ENCODE results near the gene SEMA4B. TPM values are rescaled to one million over a fixed set of nuclear protein-coding genes. Genes with fewer than 3 reads are reported as not detected.
A peak's percentile ranks its signal among the peaks of the same experiment; 100 is the strongest.

The SEMA4B gene
- total RNA-seq, 4 donors from 2014 or later: 115 to 193 (median 134) TPM

DNA sequence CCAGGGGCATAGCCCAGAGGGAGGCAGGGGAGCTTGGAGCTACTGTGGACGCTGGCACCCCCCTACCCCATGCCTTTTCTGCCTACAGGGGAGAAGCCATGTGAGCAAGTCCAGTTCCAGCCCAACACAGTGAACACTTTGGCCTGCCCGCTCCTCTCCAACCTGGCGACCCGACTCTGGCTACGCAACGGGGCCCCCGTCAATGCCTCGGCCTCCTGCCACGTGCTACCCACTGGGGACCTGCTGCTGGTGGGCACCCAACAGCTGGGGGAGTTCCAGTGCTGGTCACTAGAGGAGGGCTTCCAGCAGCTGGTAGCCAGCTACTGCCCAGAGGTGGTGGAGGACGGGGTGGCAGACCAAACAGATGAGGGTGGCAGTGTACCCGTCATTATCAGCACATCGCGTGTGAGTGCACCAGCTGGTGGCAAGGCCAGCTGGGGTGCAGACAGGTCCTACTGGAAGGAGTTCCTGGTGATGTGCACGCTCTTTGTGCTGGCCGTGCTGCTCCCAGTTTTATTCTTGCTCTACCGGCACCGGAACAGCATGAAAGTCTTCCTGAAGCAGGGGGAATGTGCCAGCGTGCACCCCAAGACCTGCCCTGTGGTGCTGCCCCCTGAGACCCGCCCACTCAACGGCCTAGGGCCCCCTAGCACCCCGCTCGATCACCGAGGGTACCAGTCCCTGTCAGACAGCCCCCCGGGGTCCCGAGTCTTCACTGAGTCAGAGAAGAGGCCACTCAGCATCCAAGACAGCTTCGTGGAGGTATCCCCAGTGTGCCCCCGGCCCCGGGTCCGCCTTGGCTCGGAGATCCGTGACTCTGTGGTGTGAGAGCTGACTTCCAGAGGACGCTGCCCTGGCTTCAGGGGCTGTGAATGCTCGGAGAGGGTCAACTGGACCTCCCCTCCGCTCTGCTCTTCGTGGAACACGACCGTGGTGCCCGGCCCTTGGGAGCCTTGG, 27.0 kb downstream of the SEMA4B start:
- TF ChIP-seq POLR2A (IDR thresholded peaks at IDR 0.05) (no peak), EP300 (IDR thresholded peaks at IDR 0.05; ENCODE audit: low read depth) (no peak), POLR2AphosphoS5 (IDR thresholded peaks at IDR 0.05) (no peak)
- TF ChIP-seq, protein P1, sequence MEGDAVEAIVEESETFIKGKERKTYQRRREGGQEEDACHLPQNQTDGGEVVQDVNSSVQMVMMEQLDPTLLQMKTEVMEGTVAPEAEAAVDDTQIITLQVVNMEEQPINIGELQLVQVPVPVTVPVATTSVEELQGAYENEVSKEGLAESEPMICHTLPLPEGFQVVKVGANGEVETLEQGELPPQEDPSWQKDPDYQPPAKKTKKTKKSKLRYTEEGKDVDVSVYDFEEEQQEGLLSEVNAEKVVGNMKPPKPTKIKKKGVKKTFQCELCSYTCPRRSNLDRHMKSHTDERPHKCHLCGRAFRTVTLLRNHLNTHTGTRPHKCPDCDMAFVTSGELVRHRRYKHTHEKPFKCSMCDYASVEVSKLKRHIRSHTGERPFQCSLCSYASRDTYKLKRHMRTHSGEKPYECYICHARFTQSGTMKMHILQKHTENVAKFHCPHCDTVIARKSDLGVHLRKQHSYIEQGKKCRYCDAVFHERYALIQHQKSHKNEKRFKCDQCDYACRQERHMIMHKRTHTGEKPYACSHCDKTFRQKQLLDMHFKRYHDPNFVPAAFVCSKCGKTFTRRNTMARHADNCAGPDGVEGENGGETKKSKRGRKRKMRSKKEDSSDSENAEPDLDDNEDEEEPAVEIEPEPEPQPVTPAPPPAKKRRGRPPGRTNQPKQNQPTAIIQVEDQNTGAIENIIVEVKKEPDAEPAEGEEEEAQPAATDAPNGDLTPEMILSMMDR (IDR thresholded peaks at IDR 0.05): no peak
- peaks cover 0 to 53% (median 13%) of the 10 kb centered on the region in 4 donors for H3K36me3 ChIP-seq
- no peaks in the 10 kb centered on the region for H3K27me3 ChIP-seq
- no peak for DNase-seq
- no peak overlapping the region for H3K4me3 ChIP-seq
- H3K9me3 ChIP-seq: no peaks in the 10 kb centered on the region
- H3K27ac ChIP-seq: peak overlapping the region in 3 of 4 donors; percentile 90 to 97 (median 95)
- H3K4me1 ChIP-seq: peaks cover 23 to 43% (median 36%) of the 10 kb centered on the region in 4 donors
- WGBS, 2 donors (ENCODE audit: low coverage in 1 of 2): 86% methylated on average over 32 of the region's 38 CpGs; no CpG with 5 or more reads in 1 of the 2 donors
- in situ Hi-C loops (cut with MboI; ENCODE audit: low pct_ligation_motif_present in 1 of 4, low pct_unique_long_range_greater_than_20kb in 1 of 4, low sequenced_read_pairs in 3 of 4) (no loop called here), intact Hi-C loops (cut with DNase I; ENCODE audit: low total_unique reads) (loop anchor here (10.0 kb wide), 1 partner anchor 473 kb away; the partner anchor contains the start of gene MESP1)

DNA sequence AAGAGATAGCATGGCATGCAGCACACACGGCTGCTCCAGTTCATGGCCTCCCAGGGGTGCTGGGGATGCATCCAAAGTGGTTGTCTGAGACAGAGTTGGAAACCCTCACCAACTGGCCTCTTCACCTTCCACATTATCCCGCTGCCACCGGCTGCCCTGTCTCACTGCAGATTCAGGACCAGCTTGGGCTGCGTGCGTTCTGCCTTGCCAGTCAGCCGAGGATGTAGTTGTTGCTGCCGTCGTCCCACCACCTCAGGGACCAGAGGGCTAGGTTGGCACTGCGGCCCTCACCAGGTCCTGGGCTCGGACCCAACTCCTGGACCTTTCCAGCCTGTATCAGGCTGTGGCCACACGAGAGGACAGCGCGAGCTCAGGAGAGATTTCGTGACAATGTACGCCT, 27.8 kb downstream of the SEMA4B start:
- intact Hi-C loops (cut with DNase I; ENCODE audit: low total_unique reads) (loop anchor here (10.0 kb wide), 1 partner anchor 474 kb away; the partner anchor contains the start of gene MESP1), in situ Hi-C loops (cut with MboI; ENCODE audit: low pct_ligation_motif_present in 1 of 4, low pct_unique_long_range_greater_than_20kb in 1 of 4, low sequenced_read_pairs in 3 of 4) (no loop called here)
- DNase-seq: no peak
- Histone ChIP-seq H3K27ac (peak overlapping the region in 3 of 4 donors; percentile 90 to 97 (median 95)), H3K4me3 (no peak overlapping the region), H3K36me3 (peaks cover 0 to 45% (median 10%) of the 10 kb centered on the region in 4 donors), H3K4me1 (peaks cover 23 to 43% (median 36%) of the 10 kb centered on the region in 4 donors), H3K27me3 (no peaks in the 10 kb centered on the region), H3K9me3 (no peaks in the 10 kb centered on the region)
- TF ChIP-seq, protein P1 (IDR thresholded peaks at IDR 0.05): no peak
- TF ChIP-seq POLR2A (IDR thresholded peaks at IDR 0.05) (no peak), EP300 (IDR thresholded peaks at IDR 0.05; ENCODE audit: low read depth) (no peak), POLR2AphosphoS5 (IDR thresholded peaks at IDR 0.05) (no peak)
- 70 to 90% methylated on average over 2 to 9 of the region's 15 CpGs for WGBS, 2 donors (ENCODE audit: low coverage in 1 of 2)

DNA sequence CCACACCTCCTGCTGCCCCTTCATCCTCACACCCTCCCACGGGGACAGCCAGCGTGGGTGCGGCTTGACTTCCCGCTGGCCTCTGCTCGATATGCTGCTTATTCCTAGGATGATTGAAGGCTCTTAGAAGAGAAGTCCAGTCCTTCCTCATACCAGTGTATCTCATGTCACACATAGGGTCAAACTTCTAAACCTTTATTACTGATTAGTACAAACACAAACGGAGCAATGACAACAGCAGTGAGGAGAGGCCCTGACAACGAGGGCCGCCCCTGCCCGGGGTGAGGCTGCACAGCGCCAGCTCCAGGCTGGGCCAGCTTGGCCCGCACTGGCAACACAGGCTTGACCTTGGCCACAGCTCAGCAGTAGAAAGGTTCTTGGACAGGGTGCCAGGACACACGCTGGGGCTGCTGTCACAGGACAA, 29.0 kb downstream of the SEMA4B start:
- Histone ChIP-seq H3K4me1 (peaks cover 28 to 51% (median 43%) of the 10 kb centered on the region in 4 donors), H3K4me3 (peak overlapping the region in 1 of 4 donors; percentile 67), H3K27ac (peak overlapping the region; percentile 90 to 99 (median 96)), H3K36me3 (peaks cover 0 to 34% (median 6%) of the 10 kb centered on the region in 4 donors), H3K9me3 (no peaks in the 10 kb centered on the region), H3K27me3 (no peaks in the 10 kb centered on the region)
- WGBS, 2 donors (ENCODE audit: low coverage in 1 of 2): 47% methylated on average over 12 of the region's 12 CpGs; no CpG with 5 or more reads in 1 of the 2 donors
- in situ Hi-C loops (cut with MboI; ENCODE audit: low pct_ligation_motif_present in 1 of 4, low pct_unique_long_range_greater_than_20kb in 1 of 4, low sequenced_read_pairs in 3 of 4): no loop called here
- DNase-seq: peak; percentile 67
- TF ChIP-seq POLR2AphosphoS5 (IDR thresholded peaks at IDR 0.05): peak in 2 of 3 donors; percentile 37 to 70
- TF ChIP-seq EP300 (IDR thresholded peaks at IDR 0.05; ENCODE audit: low read depth): no peak
- TF ChIP-seq POLR2A (IDR thresholded peaks at IDR 0.05): peak; percentile 63
- intact Hi-C loops (cut with DNase I; ENCODE audit: low total_unique reads): no loop called here

DNA sequence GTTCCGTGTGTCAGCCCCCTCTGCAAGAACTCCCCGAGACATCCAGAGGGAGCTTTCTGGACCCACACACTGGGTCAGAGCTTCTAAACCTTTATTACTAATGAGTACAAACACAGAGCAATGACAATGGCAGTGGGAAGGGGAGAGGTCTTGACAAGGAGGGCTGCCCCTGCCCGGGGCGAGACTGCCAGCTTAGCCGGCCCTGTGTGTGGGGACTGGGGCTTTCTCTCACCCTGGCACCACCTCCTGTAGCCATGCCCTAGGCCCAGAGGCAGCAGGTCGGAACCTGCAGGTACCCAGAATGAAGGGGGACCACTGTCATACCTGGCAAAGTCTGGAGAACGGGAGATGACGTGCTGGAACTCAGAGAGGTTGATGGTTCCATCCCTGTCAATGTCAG, 29.5 kb downstream of the SEMA4B start:
- no peak for DNase-seq
- Histone ChIP-seq H3K27me3 (no peaks in the 10 kb centered on the region), H3K27ac (peak overlapping the region; percentile 90 to 99 (median 96)), H3K36me3 (peaks cover 0 to 28% (median 4%) of the 10 kb centered on the region in 4 donors), H3K4me3 (peak overlapping the region in 1 of 4 donors; percentile 67), H3K4me1 (peaks cover 28 to 53% (median 43%) of the 10 kb centered on the region in 4 donors), H3K9me3 (no peaks in the 10 kb centered on the region)
- TF ChIP-seq EP300 (IDR thresholded peaks at IDR 0.05; ENCODE audit: low read depth): no peak
- peak in 1 of 3 donors; percentile 2 for TF ChIP-seq POLR2AphosphoS5 (IDR thresholded peaks at IDR 0.05)
- in situ Hi-C loops (cut with MboI; ENCODE audit: low pct_ligation_motif_present in 1 of 4, low pct_unique_long_range_greater_than_20kb in 1 of 4, low sequenced_read_pairs in 3 of 4) (no loop called here), intact Hi-C loops (cut with DNase I; ENCODE audit: low total_unique reads) (no loop called here)
- WGBS, 2 donors (ENCODE audit: low coverage in 1 of 2): 84% methylated on average over 8 of the region's 8 CpGs; no CpG with 5 or more reads in 1 of the 2 donors

Measured in transverse colon (tissue), 4 donors.